Liver (tissue), 3 donors: ENCODE data around the gene ATAD3A.

Experiments used
- CTCF ChIP-seq: fragments of 150-350 bp; IDR thresholded peaks from 2 replicates; pipeline ENCODE4 v1.5.1; 2017; ENCODE audit warnings: improper control_type of control experiment, low read depth, low read length; ENCODE audit not compliant: missing input control
- GABPA ChIP-seq, 2 donors: IDR thresholded peaks in 1 of 2; conservative IDR thresholded peaks in 1 of 2; 2 replicates each; pipeline ENCODE4 v1.6.1; 2016; ENCODE audit warnings: antibody characterized with exemption in 2 of 2, mild to moderate bottlenecking in 1 of 2, moderate library complexity in 1 of 2
- MAX ChIP-seq: IDR thresholded peaks from 2 replicates; pipeline ENCODE4 v1.6.1; 2016; ENCODE audit warnings: antibody characterized with exemption
- NR2F2 ChIP-seq: IDR thresholded peaks from 2 replicates; pipeline ENCODE4 v1.6.1; 2016; ENCODE audit warnings: antibody characterized with exemption
- REST ChIP-seq: IDR thresholded peaks from 2 replicates; pipeline ENCODE4 v1.6.1; 2016; ENCODE audit warnings: antibody characterized with exemption, mild to moderate bottlenecking
- SP1 ChIP-seq: IDR thresholded peaks from 2 replicates; pipeline ENCODE4 v1.6.1; 2018; ENCODE audit warnings: antibody characterized with exemption, mild to moderate bottlenecking
- YY1 ChIP-seq: IDR thresholded peaks from 2 replicates; pipeline ENCODE4 v1.6.1; 2016; ENCODE audit warnings: antibody characterized with exemption, mild to moderate bottlenecking
- TF ChIP-seq, protein P1 (sequence below): IDR thresholded peaks from 2 replicates; pipeline ENCODE4 v1.6.1; 2016; ENCODE audit warnings: antibody characterized with exemption
- donor health status: healthy.
- donor health status: healthy.

DNA sequence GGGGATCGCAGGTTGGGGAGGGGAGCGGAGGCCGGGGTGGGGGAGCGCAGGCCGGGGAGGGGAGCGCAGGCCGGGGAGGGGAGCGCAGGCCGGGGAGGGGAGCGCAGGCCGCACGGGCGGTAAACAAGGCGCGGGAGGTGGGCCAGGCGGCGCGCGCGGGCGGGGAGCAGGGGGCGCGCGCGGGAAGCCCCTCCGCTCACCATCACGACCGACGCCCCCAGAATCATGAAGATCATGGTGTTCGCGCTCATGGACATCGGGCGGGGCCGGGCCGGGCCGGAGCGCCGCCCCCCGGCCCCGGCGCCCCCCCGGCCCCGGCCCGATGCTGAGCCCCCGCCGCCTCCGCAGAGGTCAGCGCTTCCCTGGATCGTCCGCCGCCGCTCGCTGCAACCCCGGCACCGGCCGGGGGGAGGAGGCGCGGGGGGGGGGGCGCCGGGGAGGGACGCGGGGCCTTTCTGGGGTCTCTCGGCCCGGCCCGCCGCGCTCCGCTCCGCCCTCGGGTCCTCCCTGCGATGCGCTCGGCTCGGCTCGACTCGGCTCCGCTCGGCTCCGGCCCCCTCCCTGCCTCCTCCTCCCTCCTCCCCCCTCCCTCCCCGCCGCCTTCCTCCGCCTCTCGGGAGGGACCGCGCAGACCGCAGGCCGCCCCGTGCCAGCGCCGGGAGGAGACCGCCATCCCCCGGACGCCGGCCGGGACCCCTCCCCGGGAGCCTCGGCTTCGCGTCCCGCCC lies 28.3 kb downstream of the ATAD3A start, which contains the start of gene TMEM240:
- TF ChIP-seq, protein P1, sequence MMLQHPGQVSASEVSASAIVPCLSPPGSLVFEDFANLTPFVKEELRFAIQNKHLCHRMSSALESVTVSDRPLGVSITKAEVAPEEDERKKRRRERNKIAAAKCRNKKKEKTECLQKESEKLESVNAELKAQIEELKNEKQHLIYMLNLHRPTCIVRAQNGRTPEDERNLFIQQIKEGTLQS: no peak
- TF ChIP-seq CTCF (no peak), YY1 (no peak), MAX (no peak), SP1 (no peak), REST (no peak), NR2F2 (no peak), GABPA (IDR thresholded peaks at IDR 0.05 in 1 of 2, conservative IDR thresholded peaks at IDR 0.05 in 1 of 2) (no peak)
